GM18873 (cell line): ENCODE results near the gene GNA12.
"Not testable (repeated sequence)": the region's sequence is repeated elsewhere in the genome, so short reads cannot be mapped to it uniquely, and the experiment has no call there.

Experiments
- ATAC-seq: cut with Tn5 transposase; IDR thresholded peaks from one replicate; pipeline ENCODE4 v1.9.1; 2021; ENCODE audit warnings: mild to moderate bottlenecking, moderate library complexity, moderate number of reproducible peaks; ENCODE audit not compliant: unreplicated experiment, low FRiP score

Gene GNA12

GRCh38 chr7:2864999-2865670, 21.0 kb upstream of the GNA12 start:
- no peak for ATAC-seq

- no peak for ATAC-seq
These were observed 20.3 kb upstream of the GNA12 start for GRCh38 chr7:2864204-2864985.

DNA sequence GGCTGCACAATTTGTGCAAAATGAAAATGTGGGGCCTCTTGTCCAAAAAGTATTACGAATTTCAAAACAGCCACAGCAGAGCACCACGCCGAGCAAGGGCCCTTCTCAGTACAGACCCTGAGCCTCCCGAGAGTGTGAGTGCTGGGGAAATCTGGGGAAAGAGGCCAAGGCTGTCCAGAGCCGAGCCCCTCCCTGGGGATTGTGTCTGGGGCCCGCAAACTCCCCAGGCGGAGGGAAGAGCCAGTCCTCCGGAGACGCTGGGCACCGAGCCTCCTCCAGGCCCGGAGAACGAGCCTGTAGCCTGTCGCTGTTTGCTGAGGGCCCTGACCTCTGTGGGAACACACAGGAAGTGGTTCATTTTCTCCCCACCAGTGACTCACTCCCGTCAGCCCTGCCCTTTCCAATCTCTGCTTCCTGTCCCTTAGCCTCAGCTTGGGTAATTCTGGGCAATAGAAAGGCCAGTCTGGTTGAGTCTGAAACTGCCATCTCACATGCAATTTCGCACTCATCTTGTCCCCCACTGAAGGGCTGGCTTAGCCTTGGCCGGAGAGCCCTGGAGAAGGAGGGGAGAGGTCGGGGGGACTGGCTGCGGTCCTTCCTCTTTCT, 19.5 kb upstream of the GNA12 start:
- ATAC-seq, result peak; percentile 95

GRCh38 chr7:2862831-2863361, 18.8 kb upstream of the GNA12 start:
- no peak for ATAC-seq

GRCh38 chr7:2861509-2861908, 17.4 kb upstream of the GNA12 start:
- no peak for ATAC-seq

DNA sequence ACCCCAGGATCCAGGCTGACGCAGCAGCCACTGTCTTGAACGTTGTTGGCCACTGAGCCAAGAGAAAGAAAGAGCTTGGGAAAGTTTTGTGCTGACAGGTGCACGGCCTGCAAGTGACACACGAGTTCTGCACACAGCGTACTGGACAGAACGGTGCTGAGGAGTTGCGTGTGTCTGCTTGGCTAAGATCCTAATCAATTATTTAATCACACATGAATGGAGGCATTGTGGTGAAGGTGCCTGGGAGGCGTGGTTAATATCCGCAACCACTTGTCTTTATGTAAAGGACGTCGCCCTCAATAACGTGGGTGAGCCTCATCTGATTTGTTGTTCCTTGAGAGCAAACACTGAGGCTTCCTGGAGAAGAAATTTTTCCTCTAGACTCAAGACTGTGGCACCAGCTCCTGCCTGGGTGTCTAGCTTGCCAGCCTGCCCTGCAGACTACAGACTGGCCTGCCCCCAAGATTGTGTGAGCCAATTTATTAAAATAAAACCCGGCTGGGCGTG, 16.6 kb upstream of the GNA12 start:
- ATAC-seq, result no peak

GRCh38 chr7:2859952-2860351, 15.8 kb upstream of the GNA12 start:
- ATAC-seq, result no peak

DNA sequence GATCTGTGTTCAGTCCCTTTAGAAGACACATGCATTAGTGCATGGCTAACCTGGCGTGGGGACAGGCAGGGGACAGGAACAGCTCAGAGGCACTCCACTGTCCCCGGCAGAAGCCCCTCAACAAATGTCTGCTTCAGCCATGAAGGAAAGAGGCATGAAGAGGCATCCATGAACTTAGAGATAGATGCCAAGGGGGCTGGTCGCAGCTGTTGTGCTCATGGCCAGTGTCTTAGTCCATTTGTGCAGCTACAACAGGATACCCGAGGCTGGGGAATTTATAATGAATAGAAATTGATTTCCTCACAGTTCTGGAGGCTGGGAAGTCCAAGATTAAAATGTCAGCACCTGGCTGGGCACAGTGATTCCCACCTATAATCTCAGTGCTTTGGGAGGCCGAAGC, 14.5 kb upstream of the GNA12 start:
- no peak for ATAC-seq

- no peak for ATAC-seq
These were observed 12.5 kb upstream of the GNA12 start for GRCh38 chr7:2856388-2857169.

DNA sequence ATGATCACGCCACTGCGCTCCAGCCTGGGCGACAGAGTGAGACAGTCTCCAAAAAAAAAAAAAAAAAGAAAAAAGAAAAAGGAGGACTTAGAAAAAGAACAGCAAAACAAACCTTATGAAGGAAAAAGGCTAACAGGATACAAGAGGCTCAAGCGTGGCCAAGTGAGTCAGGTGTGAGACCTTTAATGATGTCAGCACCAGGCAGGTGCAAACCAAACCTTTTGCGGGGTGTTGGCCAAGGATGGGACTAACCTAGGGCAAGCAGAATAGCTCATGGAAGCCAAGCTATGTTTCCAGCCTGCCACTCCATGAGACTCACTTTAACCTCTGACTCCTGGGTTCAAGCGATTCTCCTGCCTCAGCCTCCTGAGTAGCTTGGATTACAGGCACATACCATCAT, 11.3 kb upstream of the GNA12 start:
- ATAC-seq, result no peak

- not testable (repeated sequence) for ATAC-seq
These were observed 9.4 kb upstream of the GNA12 start for GRCh38 chr7:2853552-2853951.

DNA sequence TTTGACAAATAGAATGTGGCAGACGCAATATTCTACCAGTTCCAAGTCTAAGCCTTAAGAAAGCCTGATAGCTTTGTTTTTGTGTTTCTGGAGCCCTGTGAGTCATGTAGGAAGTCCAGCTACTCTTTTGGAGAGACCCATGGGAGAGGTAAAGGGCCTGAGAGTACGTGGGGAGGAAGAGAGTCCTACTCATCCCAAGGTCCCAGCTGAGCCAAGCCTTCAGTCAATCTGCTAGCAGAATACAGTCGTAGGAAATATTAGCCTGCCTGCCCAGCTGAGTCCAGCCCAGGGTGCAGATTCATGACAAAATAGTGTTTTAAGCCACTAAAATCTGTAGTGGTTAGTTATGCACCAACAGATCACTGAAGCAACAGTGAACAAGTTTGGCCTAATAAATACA, 9.0 kb upstream of the GNA12 start:
- no peak for ATAC-seq

- no peak for ATAC-seq
These were observed 7.4 kb upstream of the GNA12 start for GRCh38 chr7:2851497-2851896.

- no peak for ATAC-seq
These were observed 6.0 kb upstream of the GNA12 start for GRCh38 chr7:2849941-2850766.

- no peak for ATAC-seq
These were observed 1.0 kb upstream of the GNA12 start for GRCh38 chr7:2845034-2845592.

GRCh38 chr7:2843711-2844152, 376 bp downstream of the GNA12 start:
- ATAC-seq, result no peak

DNA sequence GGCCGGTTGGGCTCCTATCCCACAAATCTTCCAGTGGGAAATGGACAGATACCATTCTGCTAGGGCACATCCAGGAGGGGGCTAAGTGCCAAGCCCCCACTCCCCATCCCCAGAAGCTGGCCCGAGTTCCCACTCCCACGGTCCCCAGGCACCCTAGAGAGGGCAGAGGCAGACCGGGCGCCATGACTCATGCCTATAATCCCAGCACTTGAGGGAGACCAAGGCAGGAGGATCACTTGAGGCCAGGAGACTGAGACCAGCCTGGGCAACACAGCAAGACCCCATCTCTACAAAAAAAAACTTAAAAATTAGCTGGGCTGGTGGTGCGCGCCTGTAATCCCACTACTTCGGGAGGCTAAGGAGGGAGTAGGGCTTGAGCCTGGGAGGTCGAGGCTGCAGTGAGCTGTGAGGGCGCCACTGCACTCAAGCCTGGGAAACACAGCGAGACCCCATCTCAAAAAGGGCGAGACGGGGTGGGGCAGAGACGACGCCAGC, 870 bp downstream of the GNA12 start:
- ATAC-seq, result no peak

- ATAC-seq, result no peak
These were observed 2.2 kb downstream of the GNA12 start for GRCh38 chr7:2841907-2842306.

GRCh38 chr7:2840458-2840857, 3.6 kb downstream of the GNA12 start:
- ATAC-seq, result no peak
